Panc1 (cell line): ENCODE results near the gene HCRTR1. TPM values are rescaled to one million over a fixed set of nuclear protein-coding genes. Genes with fewer than 3 reads are reported as not detected.

Source experiments
- ATAC-seq: fragments of 200-7000 bp; cut with Tn5 transposase; 2 replicates; pipeline ENCODE4 v1.9.1; 2020; ENCODE audit warnings: mild to moderate bottlenecking, moderate library complexity
- BruUV-seq: library from RNA; stranded (reverse); fragments of 400-500 nt; replicated peaks from 2 replicates; lab custom pipeline; 2021; lab: Mats Ljungman, UMichigan
- CTCF ChIA-PET: fragments of 300-600 bp; sonication (Branson Sonifier 250); formaldehyde crosslinking; loops from one replicate; lab custom pipeline; 2022; ENCODE audit warnings: antibody characterized with exemption; lab: Charles Lee
- POLR2A ChIA-PET: fragments of 300-600 bp; sonication (Branson Sonifier 250); formaldehyde crosslinking; loops from one replicate; lab custom pipeline; 2022; ENCODE audit warnings: antibody characterized with exemption; lab: Charles Lee
- DNase-seq: peaks from one replicate; pipeline ENCODE4 v3.0.0-alpha.2; 2010; ENCODE audit warnings: low read depth, low spot score
- H3K27ac ChIP-seq: 2 replicates; pipeline ENCODE4 v1.5.1; 2011; ENCODE audit warnings: mild to moderate bottlenecking, low read length, inconsistent platforms
- H3K27me3 ChIP-seq: fragments of 200-500 bp; sonication (Bioruptor generic); 2 replicates; pipeline ENCODE4 v1.6.0; 2014; ENCODE audit warnings: low read length, inconsistent platforms; ENCODE audit not compliant: control insufficient read depth, insufficient read depth
- H3K36me3 ChIP-seq: fragments of 200-500 bp; sonication (Bioruptor generic); 2 replicates; pipeline ENCODE4 v1.5.1; 2014; ENCODE audit warnings: inconsistent platforms, mild to moderate bottlenecking, low read length, moderate library complexity; ENCODE audit not compliant: control insufficient read depth, insufficient read depth
- H3K4me1 ChIP-seq: 2 replicates; pipeline ENCODE4 v1.5.1; 2011; ENCODE audit warnings: inconsistent platforms, mild to moderate bottlenecking, low read length, moderate library complexity; ENCODE audit not compliant: control insufficient read depth, insufficient read depth
- H3K4me3 ChIP-seq, 2 experiments: 2 replicates each; pipeline ENCODE4 v1.5.1; 2011 to 2012; ENCODE audit warnings: low read depth in 2 of 2, low read length in 2 of 2, mild to moderate bottlenecking in 2 of 2, inconsistent platforms in 1 of 2, moderate library complexity in 1 of 2
- H3K9me3 ChIP-seq: fragments of 200-500 bp; sonication (Bioruptor generic); 2 replicates; pipeline ENCODE4 v1.5.1; 2014; ENCODE audit warnings: low read depth, mild to moderate bottlenecking, inconsistent platforms, low read length, moderate library complexity; ENCODE audit not compliant: control insufficient read depth, insufficient read depth
- POLR2AphosphoS5 ChIP-seq: IDR thresholded peaks from 2 replicates; pipeline ENCODE4 v1.6.1; 2012; ENCODE audit warnings: mild to moderate bottlenecking, low read depth, low read length, moderate library complexity
- REST ChIP-seq, 2 experiments: IDR thresholded peaks; 2 replicates each; pipeline ENCODE4 v1.6.1; 2011 to 2012; ENCODE audit warnings: low read depth in 2 of 2, control low read depth in 1 of 2, low read length in 1 of 2, mild to moderate bottlenecking in 1 of 2, moderate library complexity in 1 of 2; ENCODE audit not compliant: insufficient read depth in 1 of 2
- SIN3A ChIP-seq: IDR thresholded peaks from 2 replicates; pipeline ENCODE4 v1.6.1; 2012; ENCODE audit warnings: low read depth, mild to moderate bottlenecking, low read length, moderate library complexity, borderline replicate concordance; ENCODE audit not compliant: insufficient read depth
- TCF7L2 ChIP-seq: IDR thresholded peaks from 2 replicates; pipeline ENCODE4 v1.6.1; 2011; ENCODE audit warnings: mild to moderate bottlenecking, low read depth, low read length, inconsistent platforms
- in situ Hi-C: cut with HindIII; loops from 2 replicates; pipeline ENCODE4 v1.10.0; 2016; ENCODE audit warnings: low sequenced_read_pairs, low pct_unique_long_range_greater_than_20kb
- intact Hi-C: fragments of 100-400 bp; cut with micrococcal nuclease; formaldehyde crosslinking; loops from one replicate; pipeline ENCODE4 v1.10.0; 2022; ENCODE audit not compliant: unreplicated experiment
- total RNA-seq: library from RNA; stranded (reverse); gene quantifications from one replicate; pipeline ENCODE4 v1.2.1, GENCODE V29; 2021; ENCODE audit not compliant: unreplicated experiment
- TF ChIP-seq, protein P1 (sequence below): fragments of 450-650 bp; IDR thresholded peaks from 2 replicates; pipeline ENCODE4 v1.5.1; 2017; ENCODE audit warnings: mild to moderate bottlenecking

The HCRTR1 gene
- total RNA-seq, 1 experiment from 2014 or later, result 0.18 TPM

- POLR2A ChIA-PET, result interaction anchor here (0.7 kb wide), 1 partner anchor 74 kb away, joined by 3 read pairs; no protein-coding TSS in a partner anchor
- CTCF ChIA-PET, result no interaction called here
- no peaks in the 10 kb centered on the region for H3K27me3 ChIP-seq
- intact Hi-C loops, result no loop called here
- ATAC-seq, result no peak
- H3K4me3 ChIP-seq, result no peak overlapping the region
- in situ Hi-C loops, result no loop called here
- no peak for TF ChIP-seq POLR2AphosphoS5
- no peak for TF ChIP-seq SIN3A
- no peak for TF ChIP-seq TCF7L2
- TF ChIP-seq, protein P1, sequence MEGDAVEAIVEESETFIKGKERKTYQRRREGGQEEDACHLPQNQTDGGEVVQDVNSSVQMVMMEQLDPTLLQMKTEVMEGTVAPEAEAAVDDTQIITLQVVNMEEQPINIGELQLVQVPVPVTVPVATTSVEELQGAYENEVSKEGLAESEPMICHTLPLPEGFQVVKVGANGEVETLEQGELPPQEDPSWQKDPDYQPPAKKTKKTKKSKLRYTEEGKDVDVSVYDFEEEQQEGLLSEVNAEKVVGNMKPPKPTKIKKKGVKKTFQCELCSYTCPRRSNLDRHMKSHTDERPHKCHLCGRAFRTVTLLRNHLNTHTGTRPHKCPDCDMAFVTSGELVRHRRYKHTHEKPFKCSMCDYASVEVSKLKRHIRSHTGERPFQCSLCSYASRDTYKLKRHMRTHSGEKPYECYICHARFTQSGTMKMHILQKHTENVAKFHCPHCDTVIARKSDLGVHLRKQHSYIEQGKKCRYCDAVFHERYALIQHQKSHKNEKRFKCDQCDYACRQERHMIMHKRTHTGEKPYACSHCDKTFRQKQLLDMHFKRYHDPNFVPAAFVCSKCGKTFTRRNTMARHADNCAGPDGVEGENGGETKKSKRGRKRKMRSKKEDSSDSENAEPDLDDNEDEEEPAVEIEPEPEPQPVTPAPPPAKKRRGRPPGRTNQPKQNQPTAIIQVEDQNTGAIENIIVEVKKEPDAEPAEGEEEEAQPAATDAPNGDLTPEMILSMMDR, result no peak
- no peak for TF ChIP-seq REST (IDR thresholded peaks at IDR 0.05; ENCODE audit: insufficient read depth in 1 of 2, low read depth in 2 of 2, low read length in 1 of 2)
- peaks cover 31% of the 10 kb centered on the region for H3K4me1 ChIP-seq
- no TSS peak for BruUV-seq
- no peaks in the 10 kb centered on the region for H3K9me3 ChIP-seq
- H3K36me3 ChIP-seq, result no peaks in the 10 kb centered on the region
- no peak for DNase-seq
- no peak overlapping the region for H3K27ac ChIP-seq
Observed at GRCh38 chr1:31671147-31671546, 53.7 kb downstream of the HCRTR1 start.

GRCh38 chr1:31671561-31672201 lies 54.2 kb downstream of the HCRTR1 start:
- TF ChIP-seq TCF7L2 (no peak), SIN3A (no peak)
- ChIA-PET POLR2A (no interaction called here), CTCF (no interaction called here)
- in situ Hi-C loops (no loop called here), intact Hi-C loops (no loop called here)
- H3K27ac ChIP-seq, result no peak overlapping the region
- no peaks in the 10 kb centered on the region for H3K27me3 ChIP-seq
- H3K36me3 ChIP-seq, result no peaks in the 10 kb centered on the region
- no peak overlapping the region for H3K4me3 ChIP-seq
- BruUV-seq, result no TSS peak
- H3K9me3 ChIP-seq, result no peaks in the 10 kb centered on the region
- DNase-seq (no peak), ATAC-seq (no peak)
- H3K4me1 ChIP-seq, result peaks cover 25% of the 10 kb centered on the region

GRCh38 chr1:31672986-31673385 lies 55.5 kb downstream of the HCRTR1 start:
- Histone ChIP-seq H3K36me3 (no peaks in the 10 kb centered on the region), H3K4me3 (no peak overlapping the region), H3K27ac (no peak overlapping the region), H3K9me3 (no peaks in the 10 kb centered on the region), H3K4me1 (peaks cover 15% of the 10 kb centered on the region), H3K27me3 (no peaks in the 10 kb centered on the region)
- no peak for DNase-seq
- ATAC-seq, result no peak
- no peak for TF ChIP-seq SIN3A
- POLR2A ChIA-PET, result no interaction called here
- BruUV-seq, result no TSS peak
- in situ Hi-C loops (no loop called here), intact Hi-C loops (no loop called here)
- CTCF ChIA-PET, result no interaction called here
